OCI-LY3 (cell line): Measurements from ENCODE around the gene SWAP70.

Experiments
- EZH2phosphoT487 ChIP-seq: fragments of 200-600 bp; shearing (Covaris generic); IDR thresholded peaks from 2 replicates; pipeline ENCODE4 v1.6.1; 2018; ENCODE audit warnings: antibody characterized with exemption, mixed run types, low read depth
- TF ChIP-seq, protein P1 (sequence below): fragments of 200-600, 300-600 bp; sonication (generic); IDR thresholded peaks from 2 replicates; pipeline ENCODE4 v1.5.1; 2014; ENCODE audit warnings: antibody characterized with exemption, low read length, low read depth

DNA sequence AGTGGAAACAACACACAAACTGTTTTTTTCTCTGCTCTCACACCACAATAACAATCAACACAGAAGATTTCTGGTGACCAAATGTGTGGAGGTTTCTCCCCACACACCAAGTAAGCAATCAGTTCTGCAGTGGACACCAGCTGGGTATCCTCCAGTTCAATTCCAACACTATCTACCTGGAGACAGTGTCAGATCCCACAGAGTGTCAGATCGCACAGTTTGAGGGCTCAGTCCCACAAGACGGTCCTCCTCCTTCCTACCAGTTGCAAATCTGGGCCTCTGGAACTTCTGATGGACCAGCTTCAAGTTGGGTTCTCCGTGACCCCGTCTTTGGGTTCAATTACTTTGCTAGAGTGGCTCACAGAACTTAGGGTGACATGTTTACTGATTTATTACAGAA, 9.0 kb downstream of the SWAP70 start:
- TF ChIP-seq, protein P1, sequence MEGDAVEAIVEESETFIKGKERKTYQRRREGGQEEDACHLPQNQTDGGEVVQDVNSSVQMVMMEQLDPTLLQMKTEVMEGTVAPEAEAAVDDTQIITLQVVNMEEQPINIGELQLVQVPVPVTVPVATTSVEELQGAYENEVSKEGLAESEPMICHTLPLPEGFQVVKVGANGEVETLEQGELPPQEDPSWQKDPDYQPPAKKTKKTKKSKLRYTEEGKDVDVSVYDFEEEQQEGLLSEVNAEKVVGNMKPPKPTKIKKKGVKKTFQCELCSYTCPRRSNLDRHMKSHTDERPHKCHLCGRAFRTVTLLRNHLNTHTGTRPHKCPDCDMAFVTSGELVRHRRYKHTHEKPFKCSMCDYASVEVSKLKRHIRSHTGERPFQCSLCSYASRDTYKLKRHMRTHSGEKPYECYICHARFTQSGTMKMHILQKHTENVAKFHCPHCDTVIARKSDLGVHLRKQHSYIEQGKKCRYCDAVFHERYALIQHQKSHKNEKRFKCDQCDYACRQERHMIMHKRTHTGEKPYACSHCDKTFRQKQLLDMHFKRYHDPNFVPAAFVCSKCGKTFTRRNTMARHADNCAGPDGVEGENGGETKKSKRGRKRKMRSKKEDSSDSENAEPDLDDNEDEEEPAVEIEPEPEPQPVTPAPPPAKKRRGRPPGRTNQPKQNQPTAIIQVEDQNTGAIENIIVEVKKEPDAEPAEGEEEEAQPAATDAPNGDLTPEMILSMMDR, result no peak
- no peak for TF ChIP-seq EZH2phosphoT487
